PFSK-1 (cell line): ENCODE measurements around the gene SURF2.

Experiments
- FOXP2 ChIP-seq: optimal IDR thresholded peaks from 2 replicates; pipeline ENCODE3; 2011; ENCODE audit warnings: borderline replicate concordance, control low read depth, inconsistent platforms; ENCODE audit not compliant: insufficient read depth; ENCODE audit errors: extremely low read length, extremely low read depth
- POLR2AphosphoS5 ChIP-seq: IDR thresholded peaks from 2 replicates; pipeline ENCODE4 v1.6.1; 2012; ENCODE audit warnings: low read depth, mild to moderate bottlenecking, control low read depth, low read length, moderate library complexity
- SIN3A ChIP-seq: IDR thresholded peaks from 2 replicates; pipeline ENCODE4 v1.6.1; 2012; ENCODE audit warnings: mild to moderate bottlenecking, low read length, moderate library complexity, borderline replicate concordance; ENCODE audit not compliant: insufficient read depth
- TAF1 ChIP-seq: IDR thresholded peaks from 2 replicates; pipeline ENCODE4 v1.6.1; 2012; ENCODE audit warnings: low read length, control low read depth, borderline replicate concordance; ENCODE audit not compliant: insufficient read depth
- TF ChIP-seq, protein P1 (sequence below), 2 experiments: IDR thresholded peaks; 2 replicates each; pipeline versions ENCODE4 v1.6.1 to v1.8.0; 2011 to 2012; ENCODE audit warnings: low read depth in 2 of 2, low read length in 2 of 2, control low read depth in 1 of 2, inconsistent platforms in 1 of 2, mild to moderate bottlenecking in 1 of 2, moderate library complexity in 1 of 2; ENCODE audit not compliant: insufficient read depth in 1 of 2

The SURF2 gene

GRCh38 chr9:133335924-133336811, 20.2 kb upstream of the SURF2 start, which contains the start of gene SURF6:
TSS of gene SURF6 (minus strand) at chr9:133336188. CDS start at chr9:133336132, 56 bp downstream.
- TF ChIP-seq SIN3A, result no peak; the same call in 1 of the 2 replicates
- TF ChIP-seq POLR2AphosphoS5, result peak; percentile 79
- TF ChIP-seq TAF1, result peak; percentile 83; the same call in 1 of the 2 replicates
- TF ChIP-seq, protein P1, sequence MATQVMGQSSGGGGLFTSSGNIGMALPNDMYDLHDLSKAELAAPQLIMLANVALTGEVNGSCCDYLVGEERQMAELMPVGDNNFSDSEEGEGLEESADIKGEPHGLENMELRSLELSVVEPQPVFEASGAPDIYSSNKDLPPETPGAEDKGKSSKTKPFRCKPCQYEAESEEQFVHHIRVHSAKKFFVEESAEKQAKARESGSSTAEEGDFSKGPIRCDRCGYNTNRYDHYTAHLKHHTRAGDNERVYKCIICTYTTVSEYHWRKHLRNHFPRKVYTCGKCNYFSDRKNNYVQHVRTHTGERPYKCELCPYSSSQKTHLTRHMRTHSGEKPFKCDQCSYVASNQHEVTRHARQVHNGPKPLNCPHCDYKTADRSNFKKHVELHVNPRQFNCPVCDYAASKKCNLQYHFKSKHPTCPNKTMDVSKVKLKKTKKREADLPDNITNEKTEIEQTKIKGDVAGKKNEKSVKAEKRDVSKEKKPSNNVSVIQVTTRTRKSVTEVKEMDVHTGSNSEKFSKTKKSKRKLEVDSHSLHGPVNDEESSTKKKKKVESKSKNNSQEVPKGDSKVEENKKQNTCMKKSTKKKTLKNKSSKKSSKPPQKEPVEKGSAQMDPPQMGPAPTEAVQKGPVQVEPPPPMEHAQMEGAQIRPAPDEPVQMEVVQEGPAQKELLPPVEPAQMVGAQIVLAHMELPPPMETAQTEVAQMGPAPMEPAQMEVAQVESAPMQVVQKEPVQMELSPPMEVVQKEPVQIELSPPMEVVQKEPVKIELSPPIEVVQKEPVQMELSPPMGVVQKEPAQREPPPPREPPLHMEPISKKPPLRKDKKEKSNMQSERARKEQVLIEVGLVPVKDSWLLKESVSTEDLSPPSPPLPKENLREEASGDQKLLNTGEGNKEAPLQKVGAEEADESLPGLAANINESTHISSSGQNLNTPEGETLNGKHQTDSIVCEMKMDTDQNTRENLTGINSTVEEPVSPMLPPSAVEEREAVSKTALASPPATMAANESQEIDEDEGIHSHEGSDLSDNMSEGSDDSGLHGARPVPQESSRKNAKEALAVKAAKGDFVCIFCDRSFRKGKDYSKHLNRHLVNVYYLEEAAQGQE (IDR thresholded peaks at IDR 0.05; ENCODE audit: insufficient read depth in 1 of 2, low read depth in 2 of 2, low read length in 2 of 2), result no peak
- peak; percentile 99 for TF ChIP-seq FOXP2

DNA sequence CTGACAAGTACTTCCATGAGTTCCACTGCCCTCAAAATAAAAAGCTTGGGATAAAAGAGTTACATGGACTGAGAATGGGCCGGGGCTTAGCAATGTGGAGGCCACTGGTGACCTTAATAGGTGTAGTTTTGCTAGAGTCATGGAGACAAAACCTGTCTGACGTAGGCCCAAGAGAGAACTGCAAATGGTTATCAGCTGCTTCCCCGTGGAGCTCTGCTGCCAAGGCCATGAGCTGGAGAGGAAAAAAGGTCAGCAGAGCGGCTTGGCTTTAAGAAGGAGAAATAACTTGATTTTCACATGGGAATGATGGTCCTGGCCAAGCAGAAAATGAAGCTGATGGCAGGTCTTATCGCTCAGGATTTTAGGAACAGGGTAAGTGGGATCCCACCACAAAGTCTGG, 16.7 kb upstream of the SURF2 start:
- TF ChIP-seq SIN3A (no peak), FOXP2 (no peak), TAF1 (no peak), POLR2AphosphoS5 (no peak)
- TF ChIP-seq, protein P1 (IDR thresholded peaks at IDR 0.05; ENCODE audit: insufficient read depth in 1 of 2, low read depth in 2 of 2, low read length in 2 of 2), result no peak

GRCh38 chr9:133340256-133340655, 16.1 kb upstream of the SURF2 start:
- no peak for TF ChIP-seq TAF1
- TF ChIP-seq, protein P1 (IDR thresholded peaks at IDR 0.05; ENCODE audit: insufficient read depth in 1 of 2, low read depth in 2 of 2, low read length in 2 of 2), result no peak
- no peak for TF ChIP-seq SIN3A
- TF ChIP-seq POLR2AphosphoS5, result no peak
- TF ChIP-seq FOXP2, result no peak

- TF ChIP-seq POLR2AphosphoS5 (no peak), SIN3A (no peak), TAF1 (no peak), FOXP2 (no peak)
- TF ChIP-seq, protein P1 (IDR thresholded peaks at IDR 0.05; ENCODE audit: insufficient read depth in 1 of 2, low read depth in 2 of 2, low read length in 2 of 2), result no peak
Measured at GRCh38 chr9:133340916-133341315, 15.4 kb upstream of the SURF2 start.
